GM19463 (cell line): ENCODE data around the gene DENND2A.
"Not testable (repeated sequence)": the region's sequence is repeated elsewhere in the genome, so short reads cannot be mapped to it uniquely, and the experiment has no call there.

ENCODE experiments used
- ATAC-seq: cut with Tn5 transposase; IDR thresholded peaks from one replicate; pipeline ENCODE4 v1.9.1; 2021; ENCODE audit warnings: mild to moderate bottlenecking, moderate library complexity; ENCODE audit not compliant: unreplicated experiment

Gene DENND2A

DNA sequence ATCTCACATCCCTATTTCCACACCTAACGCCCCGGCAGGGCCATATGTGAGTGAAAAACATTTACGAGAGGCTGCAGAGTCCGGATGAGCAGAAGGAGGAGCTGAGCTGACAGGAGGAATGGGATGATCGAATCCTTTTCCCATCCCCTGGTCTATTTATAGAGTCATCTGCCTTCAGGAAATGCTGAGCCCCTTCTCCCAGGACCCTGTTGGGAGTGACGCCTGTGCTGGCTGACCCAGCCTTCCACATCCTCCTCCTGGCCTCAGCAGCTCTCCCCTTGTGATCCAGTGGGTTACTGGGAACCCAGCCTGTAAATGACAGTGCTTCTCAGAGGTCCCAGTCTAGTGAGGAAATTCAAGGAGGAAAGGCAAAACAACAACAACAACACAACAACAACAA, 16.6 kb downstream of the DENND2A start:
- no peak for ATAC-seq

DNA sequence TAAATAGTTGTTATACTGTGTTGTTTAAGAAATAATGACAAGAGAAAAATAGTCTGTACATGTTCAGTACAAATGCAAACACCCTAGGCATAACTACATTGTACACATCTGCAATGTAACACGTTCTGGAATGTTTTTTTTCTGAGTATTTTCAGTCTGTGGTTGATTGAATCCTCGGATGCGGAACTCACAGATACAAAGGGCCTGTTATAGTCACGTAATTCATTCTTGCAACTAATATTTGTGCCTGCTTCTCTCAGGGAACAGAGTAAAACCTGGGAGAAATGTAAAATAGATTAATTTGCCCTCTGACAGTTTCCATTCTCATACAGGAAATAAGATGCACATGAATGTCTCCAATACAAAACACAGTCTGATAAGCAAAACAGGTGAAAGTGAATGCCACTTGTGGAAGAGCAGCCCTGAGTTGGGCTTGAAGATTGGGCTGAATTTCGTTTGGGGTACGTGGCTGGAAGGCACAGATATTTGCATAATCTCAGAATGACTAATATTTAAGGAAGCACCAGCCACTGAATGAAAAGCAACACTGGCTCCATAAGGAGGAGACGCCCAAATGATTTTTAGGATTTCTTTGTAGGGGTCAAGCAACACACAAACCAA, 19.1 kb downstream of the DENND2A start:
- peak; percentile 82 for ATAC-seq

DNA sequence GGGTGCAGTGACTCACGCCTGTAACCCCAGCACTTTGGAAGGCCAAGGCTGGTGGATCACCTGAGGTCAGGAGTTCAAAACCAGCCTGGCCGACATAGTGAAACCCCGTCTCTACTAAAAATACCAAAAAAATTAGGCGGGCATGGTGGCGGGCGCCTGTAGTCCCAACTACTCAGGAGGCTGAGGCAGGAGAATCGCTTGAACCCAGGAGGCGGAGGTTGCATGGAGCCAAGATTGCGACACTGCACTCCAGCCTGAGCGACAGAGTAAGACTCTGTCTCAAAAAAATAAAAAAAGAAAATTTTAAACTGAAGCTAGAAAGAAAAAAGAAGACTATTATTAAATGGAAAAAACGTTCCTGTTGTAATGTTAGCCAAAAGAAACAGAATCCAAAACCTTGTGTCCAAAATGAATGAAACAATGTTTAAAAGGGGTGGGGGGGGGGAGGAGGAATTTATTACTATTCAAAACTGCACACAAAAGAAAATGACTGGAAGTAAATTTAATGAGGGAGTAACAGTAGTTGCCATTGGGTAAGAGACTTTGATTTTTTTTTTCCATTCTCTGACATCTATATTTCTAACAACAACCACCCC, 20.6 kb downstream of the DENND2A start:
- ATAC-seq: not testable (repeated sequence)

DNA sequence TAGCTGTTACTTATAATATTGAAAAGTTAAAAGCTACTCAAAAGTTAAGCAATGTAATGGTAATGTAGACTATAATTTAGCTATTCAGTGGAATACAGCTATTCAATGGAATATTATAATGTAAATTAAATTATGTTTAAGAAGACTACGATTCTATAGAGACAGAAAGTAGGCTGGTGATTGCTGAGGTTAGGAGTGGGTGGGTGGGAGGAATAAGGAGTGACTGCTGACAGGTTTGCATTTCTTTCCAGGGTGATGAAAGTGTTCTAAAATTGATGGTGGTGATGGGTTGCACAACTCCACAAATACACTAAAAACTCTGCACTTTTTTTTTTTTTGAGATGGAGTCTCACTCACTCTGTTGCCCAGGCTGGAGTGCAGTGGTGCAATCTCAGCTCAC, 21.4 kb downstream of the DENND2A start:
- ATAC-seq: no peak

DNA sequence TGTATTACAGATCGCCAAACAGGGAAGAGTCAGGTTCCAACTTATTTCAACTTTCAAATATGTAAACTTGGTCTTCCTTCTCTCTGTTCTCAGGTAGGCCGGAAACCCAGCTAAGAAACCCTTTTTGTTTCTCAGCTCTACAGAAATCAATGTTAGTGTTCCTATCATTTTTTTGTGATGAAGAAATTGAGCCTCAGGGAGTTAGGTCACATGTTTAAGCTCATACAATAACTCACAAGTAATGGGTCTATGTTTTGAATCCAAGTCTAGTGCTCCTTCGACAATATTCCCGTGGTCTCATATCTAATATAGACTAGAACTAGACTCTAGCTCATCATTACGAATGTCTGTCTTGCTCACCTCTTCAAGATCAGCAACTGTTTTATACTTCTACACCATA, 22.3 kb downstream of the DENND2A start:
- no peak for ATAC-seq

DNA sequence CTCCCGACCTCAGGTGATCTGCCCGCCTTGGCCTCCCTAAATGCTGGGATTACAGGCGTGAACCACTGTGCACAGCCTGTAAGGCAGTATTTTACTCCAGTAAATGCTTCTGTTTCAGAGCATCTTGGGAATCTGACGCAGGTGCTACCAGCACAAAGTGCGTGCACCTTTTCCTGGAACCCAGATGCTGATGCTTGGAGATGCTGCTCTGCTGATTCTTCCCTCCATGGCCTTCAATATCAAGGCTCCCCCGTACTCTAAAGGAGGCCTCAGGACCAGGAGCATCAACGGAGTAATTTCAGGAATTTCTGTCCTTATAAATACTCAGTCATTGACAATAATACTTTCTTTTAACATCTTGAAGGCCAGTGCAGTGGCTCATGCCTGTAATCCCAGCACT, 23.5 kb downstream of the DENND2A start:
- no peak for ATAC-seq

DNA sequence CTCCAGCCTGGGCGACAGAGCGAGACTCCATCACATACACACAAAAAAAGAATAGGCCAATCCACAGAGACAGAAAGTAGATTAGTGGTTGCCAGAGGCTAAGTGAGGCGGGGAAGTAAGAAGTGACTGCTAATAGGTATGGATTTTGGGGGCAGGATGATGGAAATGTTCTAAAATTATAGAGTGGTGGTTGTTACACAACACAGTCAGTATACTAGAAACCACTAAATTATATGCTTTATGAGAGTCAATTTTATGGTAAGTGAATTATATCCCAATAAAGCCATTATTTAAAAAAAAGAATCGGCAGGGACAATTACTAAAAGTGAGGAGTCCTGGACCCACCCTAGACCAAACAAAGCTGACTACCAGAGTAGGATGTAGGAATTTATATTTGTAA, 24.3 kb downstream of the DENND2A start:
- no peak for ATAC-seq

DNA sequence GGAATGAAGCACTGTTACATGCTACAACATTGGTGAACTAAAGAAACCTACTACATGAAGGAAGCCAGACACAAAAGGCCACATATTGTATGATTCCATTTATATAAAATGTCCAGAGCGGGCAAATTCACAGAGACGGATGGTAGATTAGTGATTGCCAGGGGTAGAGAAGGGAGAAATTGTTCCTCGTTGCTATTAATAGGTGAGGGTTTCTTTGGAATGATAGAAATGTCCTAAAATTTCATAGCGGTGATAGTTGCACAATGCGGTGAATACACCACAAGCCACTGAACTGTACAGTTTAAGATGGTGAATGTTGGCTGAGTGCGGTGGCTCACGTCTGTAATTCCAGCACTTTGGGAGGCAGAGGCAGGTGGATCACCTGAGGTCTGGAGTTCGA, 29.0 kb downstream of the DENND2A start:
- no peak for ATAC-seq

DNA sequence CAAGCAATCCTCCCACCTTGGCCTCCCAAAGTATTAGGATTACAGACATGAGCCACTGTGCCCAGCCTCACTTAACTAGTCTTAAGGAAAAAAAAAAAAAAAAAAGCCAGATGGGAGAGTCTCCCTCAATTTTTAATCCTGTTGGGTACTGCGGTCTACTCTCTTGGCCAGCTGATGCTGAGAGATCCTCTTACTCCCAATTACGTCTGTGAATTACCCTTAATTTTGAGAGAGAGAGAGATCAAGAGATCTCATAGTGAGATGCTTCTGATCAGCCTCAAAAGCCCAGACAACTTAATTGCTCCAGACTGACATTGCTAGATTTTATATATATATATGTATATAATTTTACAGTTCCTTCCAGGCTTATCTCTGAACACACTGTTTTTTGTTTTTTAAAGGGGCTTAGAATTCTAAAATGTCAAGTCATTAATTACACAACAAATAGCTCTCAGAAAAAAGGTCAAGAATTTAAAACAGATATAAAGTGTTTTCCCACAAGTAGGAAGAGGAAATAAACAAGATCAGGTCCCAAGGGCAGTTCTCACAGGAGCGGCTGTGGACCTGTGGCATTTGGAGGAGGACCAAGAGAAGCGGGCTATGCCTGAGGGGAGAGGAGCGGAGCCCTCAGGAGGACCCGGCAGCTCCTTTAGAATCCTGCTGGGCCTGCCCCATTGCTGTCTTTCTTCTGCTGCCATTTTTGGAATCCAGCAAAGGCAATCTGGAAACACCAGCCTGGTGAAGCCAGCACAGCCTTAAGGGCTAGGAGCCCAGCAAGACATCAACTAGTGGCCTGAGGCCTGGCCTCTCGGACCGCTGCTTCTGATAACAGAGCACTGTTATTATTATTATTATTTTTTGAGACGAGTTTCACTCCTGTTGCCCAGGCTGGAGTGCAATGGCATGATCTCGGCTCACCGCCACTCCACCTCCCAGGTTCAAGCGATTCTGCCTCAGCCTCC, 30.1 kb downstream of the DENND2A start:
- no peak for ATAC-seq

DNA sequence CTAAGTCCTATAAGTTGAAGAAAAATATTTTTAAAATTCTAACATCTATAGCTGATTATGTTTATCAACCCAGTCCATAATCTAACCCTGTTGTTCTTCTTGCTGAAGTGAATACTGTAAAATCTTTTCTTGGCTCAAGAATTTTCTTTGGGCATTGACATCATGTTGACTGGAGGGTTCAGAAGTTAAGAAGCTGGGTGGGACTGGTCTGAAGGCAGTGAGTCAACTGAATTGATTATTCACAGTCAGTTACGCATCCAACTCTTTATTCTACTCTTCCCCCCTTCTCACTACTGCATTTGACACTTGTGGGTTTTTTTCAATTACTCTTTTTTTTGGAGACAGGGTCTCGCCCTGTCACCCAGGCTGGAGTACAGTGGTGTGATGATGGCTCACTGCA, 31.0 kb downstream of the DENND2A start:
- ATAC-seq: no peak

DNA sequence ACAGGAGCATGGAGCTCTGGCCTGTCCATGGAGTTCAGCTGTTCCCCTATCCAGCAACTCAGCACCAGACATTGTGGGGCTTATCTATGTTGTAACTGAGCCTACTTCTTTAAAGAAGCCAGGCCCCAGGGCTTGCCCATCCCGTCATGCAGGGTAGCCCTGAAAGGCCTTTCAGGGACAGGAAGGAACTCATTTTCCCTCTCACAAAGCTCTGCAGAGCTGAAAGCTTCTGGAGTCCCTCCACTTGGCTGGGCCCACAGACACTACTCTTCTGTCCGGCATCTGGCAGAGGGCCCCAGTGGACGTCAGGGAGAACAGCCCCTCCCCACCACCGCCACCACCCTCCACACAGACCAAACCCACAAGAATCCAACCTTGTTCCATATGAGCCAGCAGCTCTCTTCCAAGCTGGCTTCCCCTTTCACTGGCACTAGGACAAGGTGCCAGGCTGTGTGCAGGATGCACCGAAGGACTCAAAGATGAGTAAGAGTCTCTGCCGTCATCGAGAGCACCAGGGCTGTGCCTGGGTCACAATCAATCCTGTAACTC, 33.1 kb downstream of the DENND2A start:
- ATAC-seq: no peak

DNA sequence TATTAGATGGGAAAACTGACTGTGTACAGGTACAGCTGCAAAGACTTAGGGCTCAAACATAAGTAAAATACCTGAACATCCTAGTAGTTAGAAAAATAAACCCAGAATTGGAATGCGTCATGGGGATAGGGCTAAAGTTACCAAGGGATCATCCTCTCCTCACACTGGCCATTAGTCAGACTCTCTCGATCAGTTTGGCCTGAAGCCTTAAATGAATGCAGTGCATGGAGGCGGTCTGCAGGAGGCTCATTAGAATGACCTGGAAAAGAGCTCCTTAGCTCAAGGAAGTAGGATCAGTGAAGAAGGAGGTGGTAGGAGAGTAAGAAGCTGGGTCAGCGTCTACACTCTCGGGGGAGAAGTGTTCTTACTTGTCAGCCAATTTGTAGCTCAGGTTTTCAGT, 35.3 kb downstream of the DENND2A start:
- ATAC-seq: no peak

DNA sequence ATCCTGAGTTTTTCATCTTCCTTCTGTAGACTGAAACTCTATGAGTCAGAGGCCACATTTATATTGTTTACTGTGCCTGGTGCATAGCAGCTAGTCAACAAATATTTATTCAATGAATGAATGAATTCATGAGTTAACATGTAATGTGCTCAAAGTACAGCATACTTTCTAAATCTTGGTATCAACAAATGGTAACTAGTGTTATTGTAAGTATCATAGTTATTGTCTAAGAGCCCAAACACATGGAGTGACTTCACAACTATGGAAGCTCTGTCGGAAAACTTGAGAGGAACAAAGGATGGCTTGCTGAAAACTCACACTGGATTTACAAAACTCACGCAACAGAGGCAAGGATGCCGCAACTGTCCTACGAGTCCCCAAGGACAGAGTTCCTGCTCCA, 35.9 kb downstream of the DENND2A start:
- ATAC-seq: no peak

DNA sequence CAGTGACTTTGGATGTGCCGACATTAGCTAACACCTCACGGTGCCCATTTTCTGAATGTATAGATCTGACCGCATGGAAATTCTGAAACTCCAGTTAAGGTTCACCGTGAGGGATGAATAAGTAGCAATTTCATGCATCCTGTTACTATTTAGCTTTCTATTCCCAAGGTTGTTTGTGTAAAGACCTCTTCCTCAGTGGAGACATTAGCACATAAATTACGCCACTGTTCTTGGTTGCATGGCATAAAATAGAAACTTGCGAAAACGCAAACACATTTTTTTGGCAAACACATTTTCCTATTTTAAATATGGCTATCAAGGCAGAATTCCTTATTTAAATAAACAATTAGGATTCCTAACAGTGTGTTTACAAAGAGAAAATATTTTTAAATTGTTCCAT, 36.5 kb downstream of the DENND2A start:
- ATAC-seq: no peak

DNA sequence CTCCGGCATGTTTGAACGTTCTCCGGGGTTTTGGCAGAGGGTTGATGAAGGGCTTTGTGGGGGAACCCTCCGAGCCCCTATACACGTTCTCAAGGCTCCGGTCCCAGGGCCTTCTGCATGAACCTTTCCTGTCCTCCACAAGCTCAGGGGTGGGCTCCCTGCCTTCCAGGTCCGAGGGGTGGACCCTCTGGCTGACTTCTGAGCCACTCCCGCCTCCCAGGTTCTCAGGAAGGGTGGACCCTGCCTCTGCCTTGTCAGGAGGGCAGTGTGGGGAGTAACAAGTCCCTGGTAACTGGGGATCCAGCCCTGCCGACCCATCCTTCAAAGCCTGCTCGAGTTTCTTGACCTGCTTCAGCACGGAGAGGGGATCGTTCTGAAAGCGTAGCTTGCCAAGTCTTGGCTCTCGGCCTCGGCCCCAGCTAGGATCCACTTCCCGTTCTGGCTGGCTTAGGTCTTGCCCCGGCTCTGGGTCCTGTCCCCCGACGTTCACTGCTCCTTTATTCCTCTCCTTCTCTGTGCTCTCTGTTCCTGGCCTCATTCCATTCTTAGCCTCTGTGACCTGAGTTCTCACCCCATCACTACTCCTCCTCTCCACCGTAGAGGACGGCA, 38.9 kb downstream of the DENND2A start:
- ATAC-seq: no peak

DNA sequence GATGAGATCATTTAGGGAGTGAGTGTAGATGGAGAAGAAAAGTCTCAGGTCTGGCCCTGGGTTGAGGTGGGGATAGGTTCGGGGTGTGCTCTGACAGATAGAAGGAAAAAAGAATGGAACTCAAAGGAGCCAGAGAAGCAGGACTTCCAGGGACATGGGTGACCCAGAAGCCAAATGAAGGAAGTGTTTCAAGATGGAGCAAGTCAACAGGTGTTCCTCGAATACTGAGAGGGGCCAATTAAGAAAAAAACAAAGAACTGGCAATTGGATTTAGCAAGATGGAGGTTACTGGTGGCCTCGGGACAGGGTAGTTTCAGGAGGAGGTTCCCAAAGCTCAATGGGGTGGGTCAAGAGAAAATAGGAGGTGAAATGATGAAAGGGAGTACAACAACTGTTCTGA, 40.3 kb downstream of the DENND2A start:
- no peak for ATAC-seq

DNA sequence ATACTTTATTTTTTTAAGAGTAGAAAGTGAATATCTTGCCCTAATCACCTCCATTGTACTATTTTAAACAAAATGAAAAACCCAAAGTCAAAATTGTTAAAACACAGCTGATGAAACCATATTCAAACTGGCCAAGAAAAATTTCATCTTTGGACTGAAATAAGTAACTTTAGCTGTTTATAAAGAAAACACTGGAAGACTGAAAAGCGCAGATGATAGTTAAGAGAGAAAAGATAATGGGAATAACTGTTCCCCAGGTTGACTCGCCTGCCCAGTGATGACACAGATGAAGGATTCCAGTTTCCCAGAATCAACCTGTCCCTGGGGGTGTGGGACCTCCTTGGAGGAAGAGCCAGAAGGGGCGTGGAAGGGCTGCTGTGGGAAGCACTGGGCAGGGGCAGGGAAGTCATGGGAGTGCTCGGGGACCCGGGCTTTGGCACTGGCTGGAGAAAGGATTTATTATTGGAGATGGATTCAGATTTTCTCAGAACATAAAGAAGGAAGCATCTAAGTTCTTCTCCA, 43.1 kb downstream of the DENND2A start:
- ATAC-seq: no peak

DNA sequence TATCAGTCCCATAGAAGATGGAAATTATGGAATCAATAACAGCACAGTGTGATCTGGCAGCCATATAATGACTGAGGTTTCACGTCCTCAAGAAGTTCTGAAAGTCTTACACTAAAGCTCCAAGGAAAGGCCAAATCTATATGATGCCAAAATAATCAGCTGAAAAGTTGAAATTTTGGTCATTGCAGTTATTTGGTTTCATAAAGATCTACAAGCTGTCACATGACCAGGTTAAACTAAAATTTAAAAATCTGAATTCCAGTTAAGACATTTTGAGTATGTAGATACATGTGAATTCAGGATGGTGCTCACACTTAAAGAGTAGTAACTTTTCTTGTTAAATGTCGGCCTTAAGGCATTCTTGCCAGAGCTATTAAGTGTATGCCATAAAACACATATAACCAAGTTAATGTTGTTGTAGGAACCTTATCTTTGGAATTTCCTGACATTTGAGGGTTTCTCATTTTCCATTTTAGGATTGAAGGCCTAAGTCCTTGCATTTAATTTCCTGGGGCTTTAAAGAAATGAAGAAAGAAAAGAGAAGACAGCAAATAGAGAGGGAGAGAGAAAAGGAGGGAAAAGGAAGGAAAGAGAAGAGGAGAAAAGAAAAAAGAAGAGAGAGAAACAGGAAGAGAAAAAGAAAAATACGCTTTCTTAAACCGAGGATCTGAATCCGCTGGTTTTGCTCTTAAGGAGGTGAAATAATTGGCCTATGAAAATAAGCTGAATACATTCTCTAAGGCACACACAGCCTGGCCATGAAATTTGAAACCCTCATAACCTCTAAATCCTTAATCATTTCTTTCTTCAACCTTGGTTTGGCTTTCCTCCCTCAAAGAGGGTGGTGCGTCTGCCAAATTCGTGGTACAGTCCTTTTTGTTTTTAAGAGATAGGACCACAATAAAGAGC, 43.8 kb downstream of the DENND2A start:
- no peak for ATAC-seq

DNA sequence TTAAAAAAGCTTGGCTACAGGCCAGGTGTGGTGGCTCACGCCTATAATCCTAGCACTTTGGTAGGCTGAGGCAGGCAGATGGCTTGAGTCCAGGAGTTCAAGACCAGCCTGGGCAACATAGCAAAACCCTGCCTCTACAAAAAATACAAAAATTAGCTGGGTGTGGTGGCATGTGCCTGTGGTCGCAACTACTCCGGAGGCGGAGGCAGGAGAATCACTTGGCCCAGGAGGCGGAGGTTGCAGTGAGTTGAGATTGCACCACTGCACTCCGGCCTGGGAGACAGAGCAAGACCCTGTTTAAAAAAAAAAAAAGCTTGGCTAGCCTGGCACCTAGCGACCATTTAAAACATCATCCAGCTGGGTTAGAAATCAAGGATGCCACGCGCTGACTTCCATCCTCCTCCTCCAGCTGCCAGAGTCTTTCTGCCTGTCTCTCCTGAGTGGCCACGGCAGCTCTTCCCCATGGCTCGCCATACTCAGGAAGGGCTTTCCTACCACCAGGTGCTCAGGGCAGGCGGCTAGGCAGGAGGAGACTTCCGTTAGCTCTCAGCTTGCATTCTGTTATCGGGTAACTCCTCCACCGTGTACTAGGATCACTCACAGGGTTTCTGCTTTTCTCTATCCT, 45.0 kb downstream of the DENND2A start:
- no peak for ATAC-seq
